HFF-Myc (cell line): Measurements from ENCODE around the gene ZNF831.

Source experiments
- DNase-seq: peaks from one replicate; pipeline ENCODE4 v3.0.0-alpha.2; 2011; ENCODE audit warnings: low read depth; ENCODE audit errors: extremely low read depth
- H3K4me3 ChIP-seq: replicated peaks from 2 replicates; pipeline ENCODE4 v1.5.1; 2011; ENCODE audit warnings: low read depth, mild to moderate bottlenecking, control low read depth, low read length
- CTCF ChIP-seq: IDR thresholded peaks from 2 replicates; pipeline ENCODE4 v1.5.1; 2012; ENCODE audit warnings: mild to moderate bottlenecking, low read depth, low read length, control low read depth; ENCODE audit errors: missing control alignments

Gene ZNF831

GRCh38 chr20:59185809-59186208 lies 22.2 kb downstream of the ZNF831 start:
- DNase-seq, result no peak
- no peak for TF ChIP-seq CTCF
- H3K4me3 ChIP-seq, result no peak overlapping the region

- no peak for DNase-seq
- TF ChIP-seq CTCF, result no peak
- no peak overlapping the region for H3K4me3 ChIP-seq
Observed at GRCh38 chr20:59190466-59190865, 26.8 kb downstream of the ZNF831 start.

GRCh38 chr20:59191036-59191755 lies 27.6 kb downstream of the ZNF831 start:
- no peak for TF ChIP-seq CTCF

GRCh38 chr20:59191756-59192532 lies 28.3 kb downstream of the ZNF831 start:
- DNase-seq, result no peak
- H3K4me3 ChIP-seq, result no peak overlapping the region
- TF ChIP-seq CTCF, result no peak

More at GRCh38 chr20:59191036-59191755, 27.6 kb downstream of the ZNF831 start:
- no peak for DNase-seq
- no peak overlapping the region for H3K4me3 ChIP-seq

- no peak for DNase-seq
- no peak for TF ChIP-seq CTCF
- no peak overlapping the region for H3K4me3 ChIP-seq
Observed at GRCh38 chr20:59192533-59192896, 28.9 kb downstream of the ZNF831 start.

- no peak overlapping the region for H3K4me3 ChIP-seq
- DNase-seq, result no peak
- TF ChIP-seq CTCF, result no peak
Observed at GRCh38 chr20:59193325-59193724, 29.7 kb downstream of the ZNF831 start.
